Vagina (tissue), 2 donors: ENCODE results near the gene SLC27A2. TPM values are rescaled to one million over a fixed set of nuclear protein-coding genes. Genes with fewer than 3 reads are reported as not detected.

Experiments used
- DNase-seq, 2 donors: peaks; one replicate each; pipeline ENCODE4 v3.0.0-alpha.2; 2017; ENCODE audit errors: extremely low spot score in 2 of 2
- H3K27ac ChIP-seq: fragments of 200-600 bp; sonication (generic); one replicate; pipeline ENCODE4 v1.5.1; 2019
- H3K27me3 ChIP-seq: fragments of 200-600 bp; sonication (generic); one replicate; pipeline ENCODE4 v1.5.1; 2019
- H3K36me3 ChIP-seq, 2 donors: fragments of 200-600 bp; sonication (generic); one replicate each; pipeline ENCODE4 v1.5.1; 2017 to 2019
- H3K4me1 ChIP-seq: fragments of 200-600 bp; sonication (generic); one replicate; pipeline ENCODE4 v1.5.1; 2019
- H3K4me3 ChIP-seq, 2 donors: fragments of 200-600 bp; sonication (generic); 1 replicate in 1 of 2; 2 replicates in 1 of 2; pipeline ENCODE4 v1.5.1; 2016 to 2019
- H3K9me3 ChIP-seq: fragments of 200-600 bp; sonication (generic); one replicate; pipeline ENCODE4 v1.5.1; 2019
- POLR2A ChIP-seq, 2 donors: fragments of 450-650 bp; IDR thresholded peaks; one replicate each; pipeline ENCODE4 v1.6.1; 2017; ENCODE audit warnings: antibody characterized with exemption in 2 of 2, mild to moderate bottlenecking in 2 of 2, moderate library complexity in 2 of 2
- POLR2AphosphoS5 ChIP-seq, 2 donors: sonication (generic); formaldehyde crosslinking; IDR thresholded peaks; one replicate each; pipeline ENCODE4 v1.9.0; 2017; ENCODE audit warnings: antibody characterized with exemption in 2 of 2, mild to moderate bottlenecking in 2 of 2, low read depth in 1 of 2; ENCODE audit not compliant: insufficient read depth in 1 of 2
- intact Hi-C: fragments of 100-400 bp; cut with DNase I; formaldehyde crosslinking; loops from one replicate; pipeline ENCODE4 v1.15.1; 2023
- total RNA-seq: library from RNA; depleted of rRNA; stranded (reverse); fragments of >200 nt; gene quantifications from one replicate; pipeline ENCODE4 v1.2.3, GENCODE V29; 2016
- TF ChIP-seq, protein P1 (sequence below), 3 experiments: fragments of 450-650 bp in 2 of 3; fragments of 200-600 bp in 1 of 3; sonication (generic) in 1 of 3; IDR thresholded peaks; one replicate each; pipeline ENCODE4 v1.5.1; 2017 to 2019; ENCODE audit warnings: antibody characterized with exemption in 3 of 3, mild to moderate bottlenecking in 2 of 3, moderate library complexity in 2 of 3

SLC27A2 gene
- total RNA-seq, 1 donor from 2014 or later: 3.2 TPM

DNA sequence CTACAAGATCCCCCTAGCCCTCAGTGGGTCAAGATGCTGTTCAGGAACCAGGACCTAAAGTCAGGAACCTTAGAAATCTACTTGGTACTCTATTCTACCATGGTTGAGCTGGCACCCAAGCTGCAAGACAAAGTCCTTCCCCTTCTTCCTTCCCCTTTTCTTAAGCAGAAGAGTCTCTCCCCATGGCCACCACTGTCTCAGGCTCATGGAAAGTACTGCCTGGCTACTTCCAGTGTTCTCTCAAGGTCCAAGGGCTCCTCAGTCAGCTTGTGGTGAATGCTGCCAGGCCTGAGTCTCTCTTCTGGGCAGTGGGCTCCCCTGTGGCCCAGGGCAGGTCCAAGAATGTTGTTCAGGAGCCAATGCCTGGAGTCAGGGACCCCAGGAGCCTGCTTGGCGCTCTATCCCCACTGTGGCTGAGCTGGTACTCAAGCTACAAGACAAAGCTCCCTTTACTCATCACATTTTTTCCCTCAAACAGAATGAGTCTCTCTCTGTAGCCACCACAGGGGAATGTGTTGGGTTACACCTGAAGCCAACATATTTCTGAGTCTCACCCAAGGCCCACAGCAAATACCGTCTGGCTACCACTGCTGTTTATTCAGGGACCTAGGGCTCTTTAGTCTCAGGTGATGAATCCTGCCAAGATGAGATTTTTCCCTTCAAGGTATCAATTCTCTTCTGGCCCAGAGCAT lies 18.1 kb upstream of the SLC27A2 start:
- H3K4me3 ChIP-seq: no peak overlapping the region
- intact Hi-C loops: no loop called here
- TF ChIP-seq POLR2AphosphoS5 (IDR thresholded peaks at IDR 0.05; ENCODE audit: insufficient read depth in 1 of 2, low read depth in 1 of 2) (no peak), POLR2A (IDR thresholded peaks at IDR 0.05) (no peak)
- TF ChIP-seq, protein P1, sequence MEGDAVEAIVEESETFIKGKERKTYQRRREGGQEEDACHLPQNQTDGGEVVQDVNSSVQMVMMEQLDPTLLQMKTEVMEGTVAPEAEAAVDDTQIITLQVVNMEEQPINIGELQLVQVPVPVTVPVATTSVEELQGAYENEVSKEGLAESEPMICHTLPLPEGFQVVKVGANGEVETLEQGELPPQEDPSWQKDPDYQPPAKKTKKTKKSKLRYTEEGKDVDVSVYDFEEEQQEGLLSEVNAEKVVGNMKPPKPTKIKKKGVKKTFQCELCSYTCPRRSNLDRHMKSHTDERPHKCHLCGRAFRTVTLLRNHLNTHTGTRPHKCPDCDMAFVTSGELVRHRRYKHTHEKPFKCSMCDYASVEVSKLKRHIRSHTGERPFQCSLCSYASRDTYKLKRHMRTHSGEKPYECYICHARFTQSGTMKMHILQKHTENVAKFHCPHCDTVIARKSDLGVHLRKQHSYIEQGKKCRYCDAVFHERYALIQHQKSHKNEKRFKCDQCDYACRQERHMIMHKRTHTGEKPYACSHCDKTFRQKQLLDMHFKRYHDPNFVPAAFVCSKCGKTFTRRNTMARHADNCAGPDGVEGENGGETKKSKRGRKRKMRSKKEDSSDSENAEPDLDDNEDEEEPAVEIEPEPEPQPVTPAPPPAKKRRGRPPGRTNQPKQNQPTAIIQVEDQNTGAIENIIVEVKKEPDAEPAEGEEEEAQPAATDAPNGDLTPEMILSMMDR (IDR thresholded peaks at IDR 0.05): no peak

DNA sequence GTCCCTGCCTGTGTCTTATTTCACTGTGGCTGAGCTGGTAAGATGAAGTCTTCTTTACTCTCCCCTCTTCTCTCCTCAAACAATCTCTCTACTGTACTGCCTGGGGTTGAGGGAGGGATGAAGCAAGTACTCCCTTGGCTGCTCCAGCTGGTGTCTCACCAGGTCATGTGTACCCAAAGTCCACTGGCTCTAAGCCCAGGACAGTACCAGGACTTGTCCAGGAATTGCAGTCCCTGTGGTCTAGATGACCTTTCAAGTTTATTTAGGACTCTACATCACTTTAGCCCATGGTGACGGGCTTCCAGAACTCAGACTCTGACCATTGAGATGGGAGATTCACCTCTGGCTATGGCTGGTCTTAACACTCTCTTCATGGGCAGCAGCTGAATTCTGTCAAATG lies 17.5 kb upstream of the SLC27A2 start:
- H3K4me1 ChIP-seq: no peaks in the 10 kb centered on the region
- DNase-seq: no peak
- no peaks in the 10 kb centered on the region for H3K27me3 ChIP-seq
- H3K27ac ChIP-seq: no peak overlapping the region
- H3K9me3 ChIP-seq: no peaks in the 10 kb centered on the region
- no peaks in the 10 kb centered on the region for H3K36me3 ChIP-seq
- TF ChIP-seq POLR2AphosphoS5 (IDR thresholded peaks at IDR 0.05; ENCODE audit: insufficient read depth in 1 of 2, low read depth in 1 of 2) (no peak), POLR2A (IDR thresholded peaks at IDR 0.05) (no peak)
- TF ChIP-seq, protein P1 (IDR thresholded peaks at IDR 0.05): no peak
- intact Hi-C loops: no loop called here
- H3K4me3 ChIP-seq: no peak overlapping the region

More for the DNA sequence above, 18.1 kb upstream of the SLC27A2 start:
- Histone ChIP-seq H3K36me3 (no peaks in the 10 kb centered on the region), H3K27me3 (no peaks in the 10 kb centered on the region), H3K4me1 (no peaks in the 10 kb centered on the region), H3K9me3 (no peaks in the 10 kb centered on the region), H3K27ac (no peak overlapping the region)
- no peak for DNase-seq

DNA sequence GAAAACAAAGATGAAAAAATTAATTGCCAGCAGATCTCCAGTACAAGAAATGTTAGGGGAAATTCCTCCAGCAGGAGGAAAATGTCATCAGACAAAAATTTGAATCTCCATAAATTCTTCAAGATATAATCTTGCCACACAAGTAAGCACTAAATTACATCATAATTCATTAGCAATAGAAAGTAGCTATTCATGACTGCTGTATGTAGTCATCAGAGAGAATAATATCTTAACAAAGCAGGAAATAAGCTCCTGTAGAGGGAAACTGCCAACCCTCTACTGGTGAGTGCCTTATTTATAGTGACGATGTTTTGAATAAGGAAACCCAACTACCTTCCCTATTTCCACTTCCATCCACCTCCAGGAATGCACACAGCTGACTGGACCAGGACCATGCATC lies 15.8 kb upstream of the SLC27A2 start:
- no peak overlapping the region for H3K4me3 ChIP-seq
- no peak for DNase-seq
- H3K27ac ChIP-seq: no peak overlapping the region
- H3K36me3 ChIP-seq: no peaks in the 10 kb centered on the region
- intact Hi-C loops: no loop called here
- no peaks in the 10 kb centered on the region for H3K27me3 ChIP-seq
- no peaks in the 10 kb centered on the region for H3K4me1 ChIP-seq
- H3K9me3 ChIP-seq: no peaks in the 10 kb centered on the region
- no peak for TF ChIP-seq POLR2AphosphoS5 (IDR thresholded peaks at IDR 0.05; ENCODE audit: insufficient read depth in 1 of 2, low read depth in 1 of 2)
- TF ChIP-seq POLR2A (IDR thresholded peaks at IDR 0.05): no peak
- TF ChIP-seq, protein P1 (IDR thresholded peaks at IDR 0.05): no peak

DNA sequence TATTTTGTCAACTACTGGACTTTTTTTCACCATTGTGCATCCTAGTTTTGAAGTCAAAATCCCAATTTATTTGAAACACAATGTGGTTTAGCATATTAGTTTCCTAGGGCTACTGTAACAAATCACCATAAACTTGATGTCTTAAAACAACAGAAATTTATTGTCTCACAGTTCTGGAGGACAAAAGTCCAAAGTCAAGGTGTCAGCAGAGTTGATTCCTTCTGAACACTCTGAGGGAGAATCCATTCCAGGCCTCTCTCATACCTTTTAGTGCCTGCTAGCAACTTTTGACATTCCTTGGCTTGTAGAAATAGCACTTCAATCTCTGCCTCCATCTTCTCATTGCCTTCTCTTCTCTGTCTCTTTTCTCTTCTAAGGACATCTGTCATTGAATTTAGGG lies 14.9 kb upstream of the SLC27A2 start:
- H3K9me3 ChIP-seq: no peaks in the 10 kb centered on the region
- no peaks in the 10 kb centered on the region for H3K27me3 ChIP-seq
- no peak overlapping the region for H3K27ac ChIP-seq
- TF ChIP-seq POLR2AphosphoS5 (IDR thresholded peaks at IDR 0.05; ENCODE audit: insufficient read depth in 1 of 2, low read depth in 1 of 2): no peak
- TF ChIP-seq POLR2A (IDR thresholded peaks at IDR 0.05): no peak
- TF ChIP-seq, protein P1 (IDR thresholded peaks at IDR 0.05): no peak
- H3K4me3 ChIP-seq: no peak overlapping the region
- intact Hi-C loops: no loop called here
- DNase-seq: no peak
- no peaks in the 10 kb centered on the region for H3K4me1 ChIP-seq
- no peaks in the 10 kb centered on the region for H3K36me3 ChIP-seq

DNA sequence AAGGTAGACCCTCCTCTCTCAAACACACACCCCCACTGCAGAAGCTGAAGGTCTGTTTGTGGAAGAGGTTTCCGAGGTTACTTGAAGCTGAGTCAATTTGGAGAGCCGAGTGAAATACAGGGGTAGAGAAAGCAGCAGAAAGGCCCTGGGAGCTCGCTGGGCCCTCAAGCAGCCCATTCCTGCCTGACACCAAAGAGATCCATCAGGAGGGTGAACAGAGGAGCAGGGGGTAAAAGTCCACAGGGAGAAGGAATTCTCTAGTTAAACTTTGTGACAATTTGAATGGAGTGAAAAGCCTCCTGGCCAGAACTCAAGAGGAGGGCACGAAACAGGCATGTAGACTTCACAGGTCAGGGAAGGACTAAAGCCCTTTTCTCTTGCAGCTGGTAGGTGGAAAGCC lies 13.6 kb upstream of the SLC27A2 start:
- no peaks in the 10 kb centered on the region for H3K27me3 ChIP-seq
- H3K27ac ChIP-seq: no peak overlapping the region
- no peak overlapping the region for H3K4me3 ChIP-seq
- H3K36me3 ChIP-seq: no peaks in the 10 kb centered on the region
- TF ChIP-seq, protein P1 (IDR thresholded peaks at IDR 0.05): no peak
- TF ChIP-seq POLR2A (IDR thresholded peaks at IDR 0.05): no peak
- no peaks in the 10 kb centered on the region for H3K9me3 ChIP-seq
- DNase-seq: no peak
- no peaks in the 10 kb centered on the region for H3K4me1 ChIP-seq
- intact Hi-C loops: no loop called here
